WTC11 (cell line): Measurements from ENCODE around the gene RNF43. TPM values are rescaled to one million over a fixed set of nuclear protein-coding genes. Genes with fewer than 3 reads are reported as not detected.

Experiments
- ATAC-seq: fragments of 200-7000 bp; cut with Tn5 transposase; 2 replicates; pipeline ENCODE4 v1.10.0; 2021; ENCODE audit warnings: mild to moderate bottlenecking, moderate library complexity
- CTCF ChIA-PET: fragments of 300-600 bp; sonication (Branson Sonifier 250); formaldehyde crosslinking; loops from one replicate; lab custom pipeline; 2021; ENCODE audit warnings: antibody characterized with exemption; lab: Charles Lee
- POLR2A ChIA-PET: fragments of 350-600 bp; sonication (Branson Sonifier 250); formaldehyde crosslinking; loops from one replicate; lab custom pipeline; 2021; ENCODE audit warnings: antibody characterized with exemption; lab: Charles Lee
- DNase-seq: peaks from one replicate; pipeline ENCODE4 v3.0.0; 2021; ENCODE audit warnings: low spot score
- H3K27ac Mint-ChIP-seq: 2 replicates; pipeline ENCODE4 v1.8.0; 2021; ENCODE audit warnings: mixed read lengths
- H3K27me3 Mint-ChIP-seq: 2 replicates; pipeline ENCODE4 v1.8.0; 2021; ENCODE audit warnings: low read depth, mild to moderate bottlenecking, moderate library complexity, mixed read lengths
- H3K36me3 Mint-ChIP-seq: 2 replicates; pipeline ENCODE4 v1.8.0; 2021; ENCODE audit warnings: mixed read lengths
- H3K4me1 Mint-ChIP-seq: 2 replicates; pipeline ENCODE4 v1.8.0; 2022; ENCODE audit warnings: mixed read lengths
- H3K4me3 Mint-ChIP-seq: 2 replicates; pipeline ENCODE4 v1.8.0; 2021; ENCODE audit warnings: mild to moderate bottlenecking, moderate library complexity, mixed read lengths
- H3K9me3 Mint-ChIP-seq: 2 replicates; pipeline ENCODE4 v1.8.0; 2021; ENCODE audit warnings: mixed read lengths
- AR ChIP-seq: fragments of 250-450 bp; sonication (Bioruptor Pico); IDR thresholded peaks from 2 replicates; pipeline ENCODE4 v1.9.0; 2021; ENCODE audit warnings: mild to moderate bottlenecking
- ATF1 ChIP-seq: sonication (generic); formaldehyde crosslinking; IDR thresholded peaks from 2 replicates; pipeline ENCODE4 v1.8.1; 2023; ENCODE audit warnings: mild to moderate bottlenecking, moderate library complexity, missing genetic modification reagents
- ATF2 ChIP-seq: sonication (generic); formaldehyde crosslinking; IDR thresholded peaks from 2 replicates; pipeline ENCODE4 v1.8.1; 2022; ENCODE audit warnings: low read depth, missing genetic modification reagents, borderline replicate concordance
- ELF4 ChIP-seq: sonication (generic); formaldehyde crosslinking; IDR thresholded peaks from 2 replicates; pipeline ENCODE4 v1.8.1; 2022; ENCODE audit warnings: low read depth, mild to moderate bottlenecking, moderate library complexity, missing genetic modification reagents
- FOXK1 ChIP-seq: sonication (generic); formaldehyde crosslinking; IDR thresholded peaks from 2 replicates; pipeline ENCODE4 v1.8.0; 2022; ENCODE audit warnings: mild to moderate bottlenecking, moderate library complexity, missing genetic modification reagents
- GTF2I ChIP-seq: fragments of 250-450 bp; sonication (Bioruptor Pico); conservative IDR thresholded peaks from 2 replicates; pipeline ENCODE4 v1.4.0; 2021; ENCODE audit warnings: mild to moderate bottlenecking
- JAZF1 ChIP-seq: fragments of 250-450 bp; sonication (Bioruptor Pico); IDR thresholded peaks from 2 replicates; pipeline ENCODE4 v1.9.0; 2021; ENCODE audit warnings: moderate library complexity, mild to moderate bottlenecking, inconsistent platforms
- JUN ChIP-seq: sonication (generic); formaldehyde crosslinking; IDR thresholded peaks from 2 replicates; pipeline ENCODE4 v1.8.0; 2023; ENCODE audit warnings: mild to moderate bottlenecking, missing genetic modification reagents
- KAT7 ChIP-seq: sonication (generic); formaldehyde crosslinking; IDR thresholded peaks from 2 replicates; pipeline ENCODE4 v1.8.1; 2023; ENCODE audit warnings: missing genetic modification reagents, mild to moderate bottlenecking, borderline replicate concordance
- MYBL2 ChIP-seq: sonication (generic); formaldehyde crosslinking; IDR thresholded peaks from 2 replicates; pipeline ENCODE4 v1.8.1; 2023; ENCODE audit warnings: mild to moderate bottlenecking, moderate library complexity, missing genetic modification reagents
- NFATC4 ChIP-seq: fragments of 250-450 bp; sonication (Bioruptor Pico); IDR thresholded peaks from 2 replicates; pipeline ENCODE4 v1.9.0; 2021; ENCODE audit warnings: mild to moderate bottlenecking
- NFE2L1 ChIP-seq: sonication (generic); formaldehyde crosslinking; IDR thresholded peaks from 2 replicates; pipeline ENCODE4 v1.8.1; 2023; ENCODE audit warnings: missing genetic modification reagents
- NR3C1 ChIP-seq: sonication (generic); formaldehyde crosslinking; conservative IDR thresholded peaks from 2 replicates; pipeline ENCODE4 v1.8.1; 2023; ENCODE audit warnings: low read depth, mild to moderate bottlenecking, missing genetic modification reagents
- OVOL2 ChIP-seq: fragments of 250-450 bp; sonication (Bioruptor Pico); IDR thresholded peaks from 2 replicates; pipeline ENCODE4 v1.9.0; 2021; ENCODE audit warnings: mild to moderate bottlenecking, borderline replicate concordance
- PREB ChIP-seq: sonication (generic); formaldehyde crosslinking; IDR thresholded peaks from 2 replicates; pipeline ENCODE4 v1.8.1; 2022; ENCODE audit warnings: mild to moderate bottlenecking, missing genetic modification reagents, moderate library complexity, borderline replicate concordance
- PRRX2 ChIP-seq: fragments of 250-450 bp; sonication (Bioruptor Pico); IDR thresholded peaks from 2 replicates; pipeline ENCODE4 v1.8.0; 2021; ENCODE audit warnings: mild to moderate bottlenecking
- TEAD4 ChIP-seq: sonication (generic); formaldehyde crosslinking; IDR thresholded peaks from 2 replicates; pipeline ENCODE4 v1.8.0; 2022; ENCODE audit warnings: mild to moderate bottlenecking, missing genetic modification reagents
- ZMAT4 ChIP-seq: fragments of 250-450 bp; sonication (Bioruptor Pico); IDR thresholded peaks from 2 replicates; pipeline ENCODE4 v1.9.0; 2021; ENCODE audit warnings: mild to moderate bottlenecking
- ZNF121 ChIP-seq: sonication (generic); formaldehyde crosslinking; IDR thresholded peaks from 2 replicates; pipeline ENCODE4 v1.8.0; 2023; ENCODE audit warnings: missing genetic modification reagents
- ZNF232 ChIP-seq: sonication (generic); formaldehyde crosslinking; IDR thresholded peaks from 2 replicates; pipeline ENCODE4 v1.8.0; 2022; ENCODE audit warnings: mild to moderate bottlenecking, missing genetic modification reagents
- ZNF425 ChIP-seq: fragments of 250-450 bp; sonication (Bioruptor Pico); conservative IDR thresholded peaks from 2 replicates; pipeline ENCODE4 v1.9.0; 2021; ENCODE audit warnings: mild to moderate bottlenecking
- ZSCAN18 ChIP-seq: fragments of 250-450 bp; sonication (Bioruptor Pico); IDR thresholded peaks from 2 replicates; pipeline ENCODE4 v2.1.2; 2022; ENCODE audit warnings: mild to moderate bottlenecking, moderate library complexity
- total RNA-seq: library from RNA; stranded (reverse); gene quantifications from 3 replicates; pipeline ENCODE4 v1.2.3, GENCODE V29; 2021

RNF43 gene
- total RNA-seq, 1 experiment from 2014 or later, result 3.6 TPM

GRCh38 chr17:58409432-58409831, 7.9 kb downstream of the RNF43 start:
- ATAC-seq (no peak), DNase-seq (no peak)
- H3K27me3 Mint-ChIP-seq, result peaks cover 22% of the 10 kb centered on the region
- no peak overlapping the region for H3K4me3 Mint-ChIP-seq
- POLR2A ChIA-PET, result no interaction called here
- no peaks in the 10 kb centered on the region for H3K36me3 Mint-ChIP-seq
- no peaks in the 10 kb centered on the region for H3K9me3 Mint-ChIP-seq
- H3K4me1 Mint-ChIP-seq, result peaks cover 6% of the 10 kb centered on the region
- CTCF ChIA-PET, result no interaction called here
- H3K27ac Mint-ChIP-seq, result no peak overlapping the region
- TF ChIP-seq ZNF232 (no peak), ZSCAN18 (CRISPR knock-in tag) (no peak), ELF4 (CRISPR knock-in tag) (no peak)

GRCh38 chr17:58403311-58403710, 14.0 kb downstream of the RNF43 start:
- TF ChIP-seq ZNF121 (CRISPR knock-in tag) (no peak), TEAD4 (CRISPR knock-in tag) (no peak), MYBL2 (CRISPR knock-in tag) (no peak), ATF2 (no peak), ZMAT4 (CRISPR knock-in tag) (no peak), NR3C1 (CRISPR knock-in tag) (no peak), JAZF1 (CRISPR knock-in tag) (no peak), PREB (CRISPR knock-in tag) (no peak), FOXK1 (CRISPR knock-in tag) (no peak), ZNF425 (CRISPR knock-in tag) (no peak), JUN (CRISPR knock-in tag) (no peak), PRRX2 (CRISPR knock-in tag) (no peak), OVOL2 (CRISPR knock-in tag) (no peak), ZSCAN18 (CRISPR knock-in tag) (no peak), NFE2L1 (CRISPR knock-in tag) (no peak), NFATC4 (CRISPR knock-in tag) (no peak), ATF1 (no peak), GTF2I (CRISPR knock-in tag) (no peak), KAT7 (no peak), AR (CRISPR knock-in tag) (no peak)
- ChIA-PET POLR2A (no interaction called here), CTCF (interaction anchor here (0.9 kb wide), 1 partner anchor 14 kb away, joined by 5 read pairs; the partner anchor contains the start of gene RNF43)
- H3K27me3 Mint-ChIP-seq, result peaks cover 82% of the 10 kb centered on the region
- H3K9me3 Mint-ChIP-seq, result no peaks in the 10 kb centered on the region
- peak overlapping the region; percentile 42; the same call in 1 of the 2 replicates for H3K27ac Mint-ChIP-seq
- peak; percentile 86 for ATAC-seq
- peaks cover 48% of the 10 kb centered on the region for H3K4me1 Mint-ChIP-seq
- no peak for DNase-seq
- no peaks in the 10 kb centered on the region for H3K36me3 Mint-ChIP-seq
- H3K4me3 Mint-ChIP-seq, result peak overlapping the region; percentile 24; the same call in 1 of the 2 replicates
